Hematopoietic multipotent progenitor cell treated with erythropoietin and hydrocortisone succinate and interleukin-3 and kit ligand, for 17 days (in vitro differentiated cells): Measurements from ENCODE around the gene HCK.

Source experiments
- DNase-seq: peaks from one replicate; pipeline ENCODE4 v3.0.0-alpha.2; 2015; ENCODE audit warnings: low spot score

Gene HCK

GRCh38 chr20:32052090-32052777 is at the start of gene HCK:
Gene HCK, plus strand, starts transcription at chr20:32052242.
- no peak for DNase-seq

- no peak for DNase-seq
These were observed 48.7 kb upstream of the HCK start for GRCh38 chr20:32003325-32003724.

- DNase-seq: no peak
These were observed 47.1 kb upstream of the HCK start for GRCh38 chr20:32004963-32005362.

GRCh38 chr20:32006053-32006452 is 46.0 kb upstream of the HCK start:
- no peak for DNase-seq

- DNase-seq: no peak
These were observed 44.9 kb upstream of the HCK start for GRCh38 chr20:32006841-32007786.

- no peak for DNase-seq
These were observed 44.0 kb upstream of the HCK start for GRCh38 chr20:32007787-32008616.

GRCh38 chr20:32009564-32009963 is 42.5 kb upstream of the HCK start:
- DNase-seq: no peak

- DNase-seq: no peak
These were observed 41.9 kb upstream of the HCK start, which contains the start of gene CCM2L for GRCh38 chr20:32010101-32010500. Gene CCM2L, plus strand, starts transcription at chr20:32010438. Its CDS starts 17 bp downstream, at chr20:32010455.

GRCh38 chr20:32010666-32011065 is 41.4 kb upstream of the HCK start:
- no peak for DNase-seq

- DNase-seq: no peak
These were observed 39.8 kb upstream of the HCK start for GRCh38 chr20:32012159-32012688.

GRCh38 chr20:32013326-32013725 is 38.7 kb upstream of the HCK start:
- no peak for DNase-seq

- DNase-seq: no peak
These were observed 34.3 kb upstream of the HCK start for GRCh38 chr20:32017711-32018251.

GRCh38 chr20:32018269-32019155 is 33.5 kb upstream of the HCK start:
- no peak for DNase-seq

- DNase-seq: no peak
These were observed 32.9 kb upstream of the HCK start for GRCh38 chr20:32019156-32019510.

GRCh38 chr20:32019563-32020463 is 32.2 kb upstream of the HCK start:
- DNase-seq: no peak

GRCh38 chr20:32021091-32021490 is 31.0 kb upstream of the HCK start:
- DNase-seq: no peak

GRCh38 chr20:32024683-32025295 is 27.3 kb upstream of the HCK start:
- no peak for DNase-seq

GRCh38 chr20:32027643-32028042 is 24.4 kb upstream of the HCK start:
- DNase-seq: no peak

- DNase-seq: no peak
These were observed 23.2 kb upstream of the HCK start for GRCh38 chr20:32028647-32029372.
